GM15510 (cell line): ENCODE results near the gene IGF2BP2.

Experiments
- POLR2A ChIP-seq: IDR thresholded peaks from 3 replicates; pipeline ENCODE4 v1.6.1; 2011; ENCODE audit warnings: borderline replicate concordance; ENCODE audit not compliant: insufficient read length; ENCODE audit errors: extremely low read depth

The IGF2BP2 gene

GRCh38 chr3:185789891-185790830 is 34.7 kb downstream of the IGF2BP2 start:
- TF ChIP-seq POLR2A: no peak

GRCh38 chr3:185789134-185789533 is 35.7 kb downstream of the IGF2BP2 start:
- TF ChIP-seq POLR2A: no peak

GRCh38 chr3:185788292-185788691 is 36.5 kb downstream of the IGF2BP2 start:
- no peak for TF ChIP-seq POLR2A

- TF ChIP-seq POLR2A: no peak
Measured at GRCh38 chr3:185786956-185787877, 37.6 kb downstream of the IGF2BP2 start.

- no peak for TF ChIP-seq POLR2A
Measured at GRCh38 chr3:185784317-185784716, 40.5 kb downstream of the IGF2BP2 start.

- no peak for TF ChIP-seq POLR2A
Measured at GRCh38 chr3:185781759-185782158, 43.1 kb downstream of the IGF2BP2 start.

GRCh38 chr3:185779461-185779860 is 45.4 kb downstream of the IGF2BP2 start:
- no peak for TF ChIP-seq POLR2A

GRCh38 chr3:185778821-185779220 is 46.0 kb downstream of the IGF2BP2 start:
- TF ChIP-seq POLR2A: no peak

- no peak for TF ChIP-seq POLR2A
Measured at GRCh38 chr3:185778094-185778493, 46.7 kb downstream of the IGF2BP2 start.

GRCh38 chr3:185770109-185770508 is 54.7 kb downstream of the IGF2BP2 start:
- no peak for TF ChIP-seq POLR2A

GRCh38 chr3:185767002-185767688 is 57.7 kb downstream of the IGF2BP2 start:
- TF ChIP-seq POLR2A: no peak

GRCh38 chr3:185766329-185767001 is 58.4 kb downstream of the IGF2BP2 start:
- no peak for TF ChIP-seq POLR2A

GRCh38 chr3:185764980-185765370 is 59.9 kb downstream of the IGF2BP2 start:
- no peak for TF ChIP-seq POLR2A

- no peak for TF ChIP-seq POLR2A
Measured at GRCh38 chr3:185764163-185764979, 60.5 kb downstream of the IGF2BP2 start.

GRCh38 chr3:185763347-185764005 is 61.4 kb downstream of the IGF2BP2 start:
- no peak for TF ChIP-seq POLR2A
